ENCODE results near the gene SLX9. TPM values are rescaled to one million over a fixed set of nuclear protein-coding genes. Genes with fewer than 3 reads are reported as not detected.

SLX9 gene, protein sequence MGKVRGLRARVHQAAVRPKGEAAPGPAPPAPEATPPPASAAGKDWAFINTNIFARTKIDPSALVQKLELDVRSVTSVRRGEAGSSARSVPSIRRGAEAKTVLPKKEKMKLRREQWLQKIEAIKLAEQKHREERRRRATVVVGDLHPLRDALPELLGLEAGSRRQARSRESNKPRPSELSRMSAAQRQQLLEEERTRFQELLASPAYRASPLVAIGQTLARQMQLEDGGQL
- total RNA-seq (2014; rRNA removed; shearing (Covaris generic)), result 26.8 and 32.3 TPM in 2 replicates

DNA sequence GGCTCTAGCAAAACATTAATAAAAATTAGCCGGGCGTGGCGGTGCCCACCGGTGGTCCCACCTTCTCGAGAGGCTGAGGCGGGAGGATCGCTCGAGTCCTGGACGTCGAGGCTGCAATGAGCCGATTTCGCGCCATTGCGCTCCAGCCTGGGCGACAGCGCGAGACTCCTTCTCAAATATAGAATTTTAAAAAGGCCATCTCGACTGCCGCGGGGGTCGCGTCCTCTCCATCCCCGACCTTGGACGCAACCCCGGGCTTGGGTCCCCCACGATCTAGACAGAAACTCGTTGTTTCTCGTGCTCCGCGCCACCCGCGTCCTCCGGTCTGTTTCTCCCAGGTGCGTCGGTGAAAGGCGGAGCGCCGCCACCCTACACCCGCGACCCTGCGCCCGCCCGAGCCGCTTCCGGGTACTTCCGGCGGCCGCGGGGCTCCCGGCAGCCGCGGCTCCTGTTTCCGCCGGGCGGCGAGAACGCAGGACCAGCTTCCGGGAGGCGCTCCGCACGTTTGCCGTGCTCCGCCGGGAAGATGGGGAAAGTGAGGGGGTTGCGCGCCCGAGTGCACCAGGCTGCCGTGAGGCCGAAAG lies at the start of gene SLX9:
SLX9 (plus strand) TSS at position 498 of the 584 bp plus-strand sequence; CDS start at position 527, 29 bp downstream.
- H3K27me3 ChIP-seq, result no peaks in the 10 kb centered on the region
- DNase-seq, result peak; percentile 83 to 84
- H3K4me1 ChIP-seq, result peaks cover 10% of the 10 kb centered on the region; the same call in 1 of the 2 replicates
- peak within 1 kb of the TSS; percentile 67 for H3K4me3 ChIP-seq
- H3K36me3 ChIP-seq, result peaks cover 9% of the 10 kb centered on the region; the same call in 1 of the 2 replicates
- H3K9me3 ChIP-seq (replicated peaks), result no peaks in the 10 kb centered on the region
- peak within 1 kb of the TSS; percentile 54 for H3K27ac ChIP-seq

DNA sequence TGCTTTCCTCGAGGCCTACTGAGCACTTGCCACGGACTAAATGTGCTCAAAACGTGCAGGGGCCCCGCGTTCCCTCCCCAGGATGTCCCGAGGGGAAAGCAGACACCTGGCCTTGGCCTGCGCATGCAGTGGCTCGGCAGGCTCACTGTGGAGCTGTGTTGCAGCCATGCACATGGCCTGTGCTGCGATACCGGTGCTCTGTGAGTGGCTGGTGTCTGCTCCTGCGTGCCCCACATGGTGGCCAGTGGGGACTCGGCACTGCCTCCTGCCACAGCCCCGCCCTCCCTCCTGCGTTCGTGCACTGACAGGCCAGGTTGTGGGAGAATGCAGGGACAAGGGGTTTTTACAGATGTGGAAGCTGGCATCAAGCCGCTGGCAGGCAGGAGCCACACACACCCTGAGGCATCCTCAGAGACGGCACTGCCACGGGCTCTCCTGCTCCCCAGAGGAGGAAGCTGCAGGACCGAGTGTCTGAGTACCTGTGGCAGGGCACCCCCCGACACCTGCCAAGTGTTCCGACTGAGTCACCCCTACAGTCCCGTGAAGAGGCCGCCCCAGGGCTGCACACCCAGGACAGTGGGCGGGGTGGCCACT lies 49.4 kb upstream of the SLX9 start:
- Histone ChIP-seq H3K4me3 (no peak overlapping the region), H3K27me3 (no peaks in the 10 kb centered on the region), H3K9me3 (replicated peaks) (no peaks in the 10 kb centered on the region), H3K36me3 (peaks cover 2% of the 10 kb centered on the region; the same call in 1 of the 2 replicates), H3K4me1 (peaks cover 11% of the 10 kb centered on the region), H3K27ac (no peak overlapping the region)
- DNase-seq, result no peak

DNA sequence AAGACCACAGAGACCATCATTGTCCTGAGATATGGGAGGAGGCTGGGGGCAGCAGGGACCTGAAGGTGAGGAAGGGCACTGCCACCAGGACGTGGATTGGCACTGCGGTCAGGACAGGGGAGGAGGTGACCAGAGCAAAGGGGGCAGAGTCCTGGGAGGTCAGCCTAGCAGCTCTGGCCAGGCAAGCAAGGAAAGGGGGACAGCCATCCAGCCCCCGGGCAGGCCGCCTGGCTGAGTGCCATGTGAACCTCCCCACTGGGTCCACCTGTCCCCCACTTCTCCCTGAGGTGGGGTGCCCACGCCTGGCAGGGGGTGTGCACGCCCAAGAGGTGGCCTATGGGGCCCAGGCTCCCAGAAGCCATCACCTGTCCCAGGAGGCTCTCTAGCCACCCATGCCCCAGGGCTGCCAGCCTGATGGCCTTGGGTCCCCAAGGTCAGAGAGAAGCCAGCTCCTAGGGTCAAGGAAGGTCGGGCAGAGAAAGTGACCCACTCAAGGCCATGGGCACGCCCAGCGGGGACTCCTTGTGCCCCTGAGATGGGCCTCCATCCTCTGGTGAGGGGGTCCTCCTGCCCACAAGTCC lies 48.8 kb upstream of the SLX9 start:
- no peak for DNase-seq
- H3K9me3 ChIP-seq (replicated peaks), result no peaks in the 10 kb centered on the region
- peaks cover 2% of the 10 kb centered on the region; the same call in 1 of the 2 replicates for H3K36me3 ChIP-seq
- H3K4me3 ChIP-seq, result no peak overlapping the region; the same call in 1 of the 2 replicates
- H3K27ac ChIP-seq, result peak overlapping the region; percentile 56; the same call in 1 of the 2 replicates
- peaks cover 11% of the 10 kb centered on the region for H3K4me1 ChIP-seq
- no peaks in the 10 kb centered on the region for H3K27me3 ChIP-seq

DNA sequence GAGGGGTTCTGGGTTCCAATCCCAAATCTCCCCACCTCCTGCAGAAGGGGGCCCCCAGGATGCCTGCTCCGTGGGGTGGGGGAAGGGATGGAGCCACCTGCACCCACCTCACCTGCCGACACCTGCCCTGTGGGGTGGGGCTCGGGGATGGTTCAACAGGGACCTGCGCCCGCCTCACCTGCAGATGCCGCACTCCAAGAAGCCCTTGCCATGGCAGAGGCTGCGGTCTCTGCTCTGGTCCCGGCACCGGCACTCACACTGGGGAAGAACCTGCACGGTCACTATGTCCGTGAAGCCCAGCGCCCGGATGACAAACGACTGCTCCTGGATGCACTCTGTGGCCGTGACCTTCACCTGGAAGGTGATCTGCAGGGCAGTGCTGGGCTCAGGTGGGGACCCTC lies 48.2 kb upstream of the SLX9 start:
- peak overlapping the region; percentile 56; the same call in 1 of the 2 replicates for H3K27ac ChIP-seq
- no peak for DNase-seq
- H3K4me1 ChIP-seq, result peaks cover 11% of the 10 kb centered on the region
- peaks cover 2% of the 10 kb centered on the region; the same call in 1 of the 2 replicates for H3K36me3 ChIP-seq
- H3K9me3 ChIP-seq (replicated peaks), result no peaks in the 10 kb centered on the region
- no peaks in the 10 kb centered on the region for H3K27me3 ChIP-seq
- H3K4me3 ChIP-seq, result peak overlapping the region; percentile 24

DNA sequence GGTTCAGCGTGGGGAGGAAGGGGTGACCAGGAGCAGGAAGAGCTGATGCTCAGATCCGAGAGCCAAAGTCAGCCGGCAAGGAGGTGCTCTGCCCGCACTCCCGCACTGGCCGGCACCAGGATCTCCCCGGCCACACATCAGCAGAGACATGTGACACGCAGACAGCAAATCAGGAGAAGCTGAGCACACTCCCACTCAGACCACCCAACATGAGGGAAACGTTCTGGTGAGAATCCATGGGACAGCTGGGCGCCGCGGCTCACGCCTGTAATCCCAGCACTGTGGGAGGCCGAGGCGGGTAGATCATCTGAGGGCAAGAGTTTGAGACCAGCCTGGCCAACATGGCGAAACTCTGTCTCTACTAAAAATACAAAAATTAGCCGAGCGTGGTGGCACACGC lies 47.7 kb upstream of the SLX9 start:
- peak; percentile 94 to 96 for DNase-seq
- Histone ChIP-seq H3K36me3 (peaks cover 2% of the 10 kb centered on the region; the same call in 1 of the 2 replicates), H3K9me3 (replicated peaks) (no peaks in the 10 kb centered on the region), H3K27me3 (no peaks in the 10 kb centered on the region), H3K4me3 (peak overlapping the region; percentile 24), H3K27ac (peak overlapping the region; percentile 56; the same call in 1 of the 2 replicates), H3K4me1 (peaks cover 11% of the 10 kb centered on the region)

DNA sequence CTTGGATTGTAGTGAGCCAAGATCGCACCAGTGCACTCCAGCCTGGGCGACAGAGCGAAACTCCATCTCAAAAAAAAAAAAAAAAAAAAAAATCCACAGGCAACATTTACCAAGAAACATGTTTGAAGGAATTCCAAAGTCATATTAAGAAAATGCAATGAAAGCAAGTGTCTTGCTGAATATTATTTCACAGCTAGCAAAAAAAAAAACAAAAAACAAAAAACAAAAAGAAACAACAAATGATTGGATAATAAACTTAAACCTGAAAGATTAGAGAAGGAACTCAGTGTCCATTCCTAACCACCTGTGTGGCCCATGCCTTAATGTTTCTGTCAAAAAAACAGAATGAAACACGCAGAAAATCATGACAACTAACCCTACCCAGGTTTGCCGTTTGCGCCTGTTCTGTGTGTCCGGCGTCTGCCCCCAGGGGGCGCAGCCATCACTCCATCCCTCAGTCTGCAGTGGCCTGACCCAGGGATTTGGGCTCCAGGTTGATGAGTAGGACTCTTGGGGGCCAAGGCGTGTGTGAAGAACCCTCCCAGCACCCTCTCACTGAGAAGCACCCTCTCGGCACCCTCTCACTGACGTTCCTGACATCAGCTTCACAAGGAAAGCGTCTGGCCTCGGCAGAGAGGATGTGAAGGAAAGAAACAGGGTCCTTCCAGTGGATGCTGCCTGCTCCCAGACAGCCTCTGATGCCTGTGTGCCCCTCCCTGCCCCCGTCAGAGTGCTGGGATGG lies 47.1 kb upstream of the SLX9 start:
- DNase-seq, result peak in 1 of 2 experiments; percentile 36
- no peaks in the 10 kb centered on the region for H3K27me3 ChIP-seq
- peaks cover 11% of the 10 kb centered on the region for H3K4me1 ChIP-seq
- H3K36me3 ChIP-seq, result peaks cover 2% of the 10 kb centered on the region; the same call in 1 of the 2 replicates
- H3K27ac ChIP-seq, result peak overlapping the region; percentile 56; the same call in 1 of the 2 replicates
- no peak overlapping the region for H3K4me3 ChIP-seq
- H3K9me3 ChIP-seq (replicated peaks), result no peaks in the 10 kb centered on the region

DNA sequence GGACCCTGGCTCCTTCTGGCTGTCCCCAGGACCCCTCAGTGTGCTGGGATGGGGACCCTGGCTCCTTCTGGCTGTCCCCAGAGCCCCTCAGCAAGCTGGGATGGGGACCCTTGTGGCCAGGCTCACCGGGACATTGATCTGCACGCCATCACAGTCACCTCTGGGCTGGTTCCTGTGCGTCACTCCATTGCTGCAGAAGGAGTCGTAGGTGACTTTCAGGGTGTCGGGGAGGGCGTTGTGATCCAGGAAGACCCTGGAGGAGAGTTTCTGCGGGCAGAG lies 46.6 kb upstream of the SLX9 start:
- no peaks in the 10 kb centered on the region for H3K27me3 ChIP-seq
- no peak for DNase-seq
- no peak overlapping the region for H3K4me3 ChIP-seq
- H3K27ac ChIP-seq, result no peak overlapping the region
- peaks cover 2% of the 10 kb centered on the region; the same call in 1 of the 2 replicates for H3K36me3 ChIP-seq
- H3K4me1 ChIP-seq, result peaks cover 11% of the 10 kb centered on the region
- no peaks in the 10 kb centered on the region for H3K9me3 ChIP-seq (replicated peaks)

DNA sequence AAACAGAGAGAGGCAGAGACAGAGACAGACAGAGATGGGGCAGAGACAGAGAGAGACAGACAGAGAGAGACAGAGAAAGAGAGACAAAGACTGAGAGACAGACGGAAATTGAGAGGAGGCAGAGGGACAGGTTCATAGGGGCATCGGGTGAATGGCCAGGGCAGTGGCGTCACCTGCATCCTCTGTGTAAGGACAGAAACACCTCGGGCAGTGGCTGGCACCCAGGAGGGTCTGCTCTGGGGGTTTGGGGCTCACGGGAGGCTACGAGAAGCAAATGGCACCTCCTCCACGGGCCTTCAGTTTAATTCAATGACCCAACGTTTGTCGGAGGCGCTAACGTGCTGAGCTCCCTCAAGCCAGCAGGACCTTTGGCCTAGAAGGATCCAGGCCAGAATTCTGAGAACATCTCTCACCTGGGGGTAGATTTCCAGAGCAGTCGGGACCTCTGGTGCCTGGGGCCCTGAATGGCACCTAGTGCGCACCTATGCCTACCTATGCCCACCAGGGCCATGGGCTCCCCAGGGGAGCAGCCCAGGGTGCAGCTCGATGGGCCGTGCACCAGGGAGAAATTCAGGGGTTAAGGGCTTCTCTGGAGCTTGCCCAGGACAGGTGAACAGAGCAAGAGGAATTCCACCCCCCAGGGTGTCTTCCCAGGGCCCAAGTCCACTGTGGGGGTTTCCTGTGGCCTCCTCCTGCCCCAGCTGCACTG lies 45.7 kb upstream of the SLX9 start:
- Histone ChIP-seq H3K9me3 (replicated peaks) (no peaks in the 10 kb centered on the region), H3K27me3 (no peaks in the 10 kb centered on the region), H3K4me1 (peaks cover 11% of the 10 kb centered on the region), H3K27ac (no peak overlapping the region), H3K4me3 (no peak overlapping the region), H3K36me3 (peaks cover 7% of the 10 kb centered on the region)
- no peak for DNase-seq

DNA sequence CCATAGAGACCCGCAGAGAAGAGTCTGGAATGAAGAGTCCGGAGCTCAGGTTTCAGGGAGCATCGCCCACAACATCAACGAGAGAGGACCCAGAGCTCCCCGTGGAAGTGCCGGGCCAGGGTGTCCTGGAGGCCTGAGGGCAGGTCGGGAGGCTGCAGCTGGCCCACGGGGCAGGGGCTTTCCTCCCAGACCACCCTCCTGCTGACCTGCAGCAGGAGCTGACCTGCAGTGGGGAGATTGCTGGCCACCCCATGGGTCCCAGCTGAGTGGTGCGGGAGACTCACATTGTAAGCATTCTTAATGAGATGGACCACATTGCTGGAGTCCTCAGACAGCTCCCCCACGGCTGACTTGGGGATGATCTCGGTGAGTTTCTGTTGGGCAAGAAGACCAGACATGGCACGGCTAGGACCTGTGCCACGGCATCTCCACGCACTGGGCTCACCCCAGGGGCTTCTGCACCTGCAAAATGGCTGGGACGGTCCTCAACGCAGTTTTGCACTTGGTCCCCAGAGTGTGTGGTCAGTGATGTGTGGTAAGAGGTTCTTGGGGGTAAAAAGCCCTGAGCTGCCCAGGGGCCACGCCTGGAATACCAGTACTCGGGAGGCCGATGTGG lies 45.0 kb upstream of the SLX9 start:
- no peak for DNase-seq
- Histone ChIP-seq H3K4me1 (peaks cover 11% of the 10 kb centered on the region), H3K4me3 (no peak overlapping the region), H3K36me3 (peaks cover 7% of the 10 kb centered on the region), H3K27ac (no peak overlapping the region), H3K9me3 (replicated peaks) (no peaks in the 10 kb centered on the region), H3K27me3 (no peaks in the 10 kb centered on the region)

DNA sequence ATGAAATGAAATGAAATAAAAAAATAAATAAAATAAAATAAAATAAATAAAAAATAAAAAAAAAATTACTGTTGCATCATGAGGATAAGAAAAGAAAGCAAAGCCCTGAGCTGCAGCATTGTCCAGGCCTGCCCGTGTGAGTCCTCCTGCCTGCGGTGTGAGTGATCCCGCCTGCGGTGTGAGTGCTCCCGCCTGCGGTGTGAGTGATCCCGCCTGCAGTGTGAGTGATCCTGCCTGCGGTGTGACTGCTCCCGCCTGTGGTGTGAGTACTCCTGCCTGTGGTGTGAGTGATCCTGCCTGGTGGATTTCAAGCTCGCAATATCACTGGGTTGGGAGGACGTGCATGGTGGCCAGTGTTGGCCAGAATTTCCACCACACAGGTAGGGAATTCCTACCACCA lies 44.0 kb upstream of the SLX9 start:
- Histone ChIP-seq H3K4me3 (no peak overlapping the region), H3K27ac (no peak overlapping the region), H3K9me3 (replicated peaks) (no peaks in the 10 kb centered on the region), H3K36me3 (peaks cover 7% of the 10 kb centered on the region), H3K27me3 (no peaks in the 10 kb centered on the region), H3K4me1 (peaks cover 11% of the 10 kb centered on the region)
- no peak for DNase-seq

DNA sequence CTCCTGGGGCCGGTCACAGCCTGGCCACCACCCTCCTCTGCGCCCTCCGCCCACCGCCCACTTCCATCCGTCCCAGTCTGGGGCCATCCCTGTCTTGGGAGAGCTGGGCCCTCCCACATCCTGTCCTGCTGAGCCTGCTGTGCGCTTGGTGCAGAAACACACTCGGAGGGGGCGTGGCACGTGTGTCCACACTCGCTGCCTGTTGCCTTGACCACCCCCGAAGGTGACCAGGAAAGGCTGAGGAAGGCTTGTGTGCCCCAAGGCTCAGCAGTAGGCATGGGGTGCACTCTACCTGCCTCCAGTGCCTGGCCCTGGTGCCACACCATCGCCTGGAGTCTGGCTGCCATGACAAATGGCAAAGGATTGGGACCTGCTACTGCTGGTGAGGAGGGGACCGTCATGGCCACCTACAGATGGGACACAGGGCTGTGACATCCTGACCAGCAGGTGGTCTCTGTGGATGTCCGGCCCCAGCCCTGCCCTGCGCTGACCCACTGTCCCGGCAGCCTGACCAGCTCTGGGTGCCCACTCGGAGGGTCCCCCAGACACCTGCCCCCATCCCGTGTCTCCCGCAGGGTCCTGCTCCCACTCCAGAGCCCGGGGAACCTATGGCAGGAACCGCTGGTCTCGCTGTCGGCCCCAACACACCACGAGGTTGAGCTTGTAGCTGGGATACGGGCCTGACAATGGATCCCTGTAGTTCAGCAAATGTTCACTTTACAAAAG lies 43.1 kb upstream of the SLX9 start:
- H3K9me3 ChIP-seq (replicated peaks), result no peaks in the 10 kb centered on the region
- no peak for DNase-seq
- H3K27ac ChIP-seq, result no peak overlapping the region
- no peak overlapping the region for H3K4me3 ChIP-seq
- peaks cover 2% of the 10 kb centered on the region for H3K4me1 ChIP-seq
- peaks cover 7% of the 10 kb centered on the region for H3K36me3 ChIP-seq
- H3K27me3 ChIP-seq, result no peaks in the 10 kb centered on the region

DNA sequence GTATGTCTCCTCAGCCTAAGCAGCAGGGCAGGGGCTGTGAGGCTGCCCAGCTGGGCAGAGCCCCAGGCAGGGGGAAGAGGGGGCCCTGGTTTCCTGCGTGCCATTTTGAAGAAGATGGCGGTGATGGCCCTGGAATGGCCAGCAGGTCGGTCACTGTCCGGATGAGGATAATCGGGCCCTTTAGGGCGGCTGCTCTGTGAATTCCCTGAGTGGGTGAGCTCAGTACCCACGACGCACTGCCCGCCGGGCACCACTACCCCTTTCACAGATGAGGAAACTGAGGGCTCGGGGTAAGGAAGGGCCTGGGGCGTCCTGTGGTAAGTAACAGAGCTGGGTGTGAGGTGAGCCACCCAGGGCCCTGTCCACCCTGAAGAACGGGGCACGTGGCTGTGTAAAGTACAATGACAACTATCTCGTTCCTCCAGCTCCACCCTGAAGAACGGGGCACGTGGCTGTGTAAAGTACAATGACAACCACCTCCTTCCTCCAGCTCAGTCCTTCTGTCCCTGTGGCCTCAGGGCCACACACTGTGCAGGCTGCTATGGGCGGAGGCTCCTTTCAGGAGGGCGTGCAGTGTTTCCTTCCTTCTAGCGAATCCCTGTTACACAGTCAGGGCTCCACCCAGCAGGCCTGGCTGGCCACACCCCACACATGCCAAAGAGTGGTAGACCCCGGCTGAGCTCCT lies 42.4 kb upstream of the SLX9 start:
- Histone ChIP-seq H3K36me3 (peaks cover 15% of the 10 kb centered on the region), H3K4me3 (no peak overlapping the region), H3K27ac (no peak overlapping the region), H3K27me3 (no peaks in the 10 kb centered on the region), H3K4me1 (no peaks in the 10 kb centered on the region), H3K9me3 (replicated peaks) (no peaks in the 10 kb centered on the region)
- no peak for DNase-seq

DNA sequence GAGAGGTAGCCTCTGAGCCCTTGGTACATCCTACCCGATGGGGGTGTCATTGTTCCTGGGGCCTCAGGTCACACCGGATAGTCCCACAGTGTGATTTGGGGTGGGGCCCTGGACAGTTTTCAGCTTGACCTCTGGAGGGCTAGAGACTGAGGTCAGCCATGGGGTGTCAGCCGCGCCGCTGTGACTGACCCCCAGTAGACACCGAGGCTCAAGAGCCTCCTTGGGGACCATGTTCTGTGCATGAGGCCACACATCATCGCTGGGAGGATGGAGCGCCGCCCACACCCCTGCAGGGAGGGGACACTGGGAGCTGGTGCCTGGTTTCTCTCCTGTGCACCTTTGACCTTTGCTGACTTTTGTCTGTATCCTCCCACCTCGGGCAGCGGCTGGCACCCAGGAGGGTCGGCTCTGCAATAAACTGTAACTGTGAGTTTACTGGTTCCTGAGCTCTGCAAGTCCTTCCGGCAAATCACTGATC lies 41.8 kb upstream of the SLX9 start:
- Histone ChIP-seq H3K4me1 (no peaks in the 10 kb centered on the region), H3K27ac (no peak overlapping the region), H3K4me3 (no peak overlapping the region), H3K36me3 (peaks cover 16% of the 10 kb centered on the region), H3K9me3 (replicated peaks) (no peaks in the 10 kb centered on the region), H3K27me3 (no peaks in the 10 kb centered on the region)
- DNase-seq, result no peak

Measured in SJCRH30 (cell line).